Measurements from ENCODE around the gene ABCC4. TPM values are rescaled to one million over a fixed set of nuclear protein-coding genes. Genes with fewer than 3 reads are reported as not detected.
"Not testable (repeated sequence)": the region's sequence is repeated elsewhere in the genome, so short reads cannot be mapped to it uniquely, and the experiment has no call there.

The ABCC4 gene
- total and polyA plus RNA-seq, 4 donors: 0.74 to 22.5 (median 2.0) TPM

DNA sequence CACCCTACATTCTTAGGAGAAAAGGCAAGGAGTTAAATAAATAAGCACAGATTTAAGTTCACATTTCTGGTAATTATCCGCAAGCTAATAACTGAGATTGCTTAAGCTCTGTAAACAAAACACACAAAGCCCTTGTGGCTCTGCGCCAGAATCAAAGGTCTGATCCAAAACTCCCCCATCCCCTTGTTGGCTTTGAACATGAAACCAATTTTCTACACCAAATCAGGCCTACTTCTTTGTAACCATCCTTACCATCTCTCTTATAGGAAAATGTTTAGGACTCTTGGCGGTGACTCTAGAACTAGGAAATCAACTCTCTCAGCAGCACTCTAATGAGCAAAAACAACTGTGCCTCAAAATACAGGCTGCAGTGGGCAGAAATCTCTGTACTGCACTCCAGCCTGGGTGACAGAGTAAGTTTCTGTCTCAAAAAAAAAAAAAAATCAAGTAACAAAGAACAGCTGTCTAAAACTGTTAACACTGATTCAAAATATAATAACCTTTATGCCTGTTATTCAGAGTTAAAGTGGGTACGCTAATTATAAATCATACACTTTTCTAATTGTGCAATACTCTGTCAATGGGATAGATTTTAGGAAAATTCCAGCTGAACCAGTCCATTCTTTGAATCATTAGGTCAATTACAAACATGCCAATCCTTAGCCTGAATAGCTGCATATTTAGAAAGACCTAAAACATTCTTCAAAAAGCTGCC lies 25.8 kb downstream of the ABCC4 start:
- H3K27me3 ChIP-seq (ENCODE audit: control insufficient read depth in 4 of 4, insufficient read depth in 4 of 4, low read length in 3 of 4): no peaks in the 10 kb centered on the region
- 52% methylated on average over 4 of the region's 4 CpGs for WGBS
- no peak overlapping the region for H3K9ac ChIP-seq (ENCODE audit: low read depth in 1 of 2, low read length in 2 of 2)
- DNase-seq (ENCODE audit: low spot score): no peak
- no peak overlapping the region for H3K27ac ChIP-seq (ENCODE audit: low read depth in 1 of 2, low read length in 2 of 2)
- TF ChIP-seq HNF4A (conservative IDR thresholded peaks at IDR 0.05): peak in 1 of 2 donors; percentile 6
- TF ChIP-seq, protein P1, sequence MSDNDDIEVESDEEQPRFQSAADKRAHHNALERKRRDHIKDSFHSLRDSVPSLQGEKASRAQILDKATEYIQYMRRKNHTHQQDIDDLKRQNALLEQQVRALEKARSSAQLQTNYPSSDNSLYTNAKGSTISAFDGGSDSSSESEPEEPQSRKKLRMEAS (IDR thresholded peaks at IDR 0.05): no peak
- H3K9me3 ChIP-seq (ENCODE audit: control insufficient read depth in 4 of 4, low read length in 3 of 4): no peaks in the 10 kb centered on the region
- no peak overlapping the region for H3K4me3 ChIP-seq (ENCODE audit: low read depth in 1 of 3, low read length in 3 of 3)
- peaks cover 0 to 3% (median 0%) of the 10 kb centered on the region in 4 donors for H3K4me1 ChIP-seq (ENCODE audit: control insufficient read depth in 4 of 4, insufficient read depth in 4 of 4, low read length in 3 of 4)
- H3K36me3 ChIP-seq (ENCODE audit: control insufficient read depth in 4 of 4, insufficient read depth in 3 of 4, low read depth in 1 of 4, low read length in 3 of 4): no peaks in the 10 kb centered on the region

DNA sequence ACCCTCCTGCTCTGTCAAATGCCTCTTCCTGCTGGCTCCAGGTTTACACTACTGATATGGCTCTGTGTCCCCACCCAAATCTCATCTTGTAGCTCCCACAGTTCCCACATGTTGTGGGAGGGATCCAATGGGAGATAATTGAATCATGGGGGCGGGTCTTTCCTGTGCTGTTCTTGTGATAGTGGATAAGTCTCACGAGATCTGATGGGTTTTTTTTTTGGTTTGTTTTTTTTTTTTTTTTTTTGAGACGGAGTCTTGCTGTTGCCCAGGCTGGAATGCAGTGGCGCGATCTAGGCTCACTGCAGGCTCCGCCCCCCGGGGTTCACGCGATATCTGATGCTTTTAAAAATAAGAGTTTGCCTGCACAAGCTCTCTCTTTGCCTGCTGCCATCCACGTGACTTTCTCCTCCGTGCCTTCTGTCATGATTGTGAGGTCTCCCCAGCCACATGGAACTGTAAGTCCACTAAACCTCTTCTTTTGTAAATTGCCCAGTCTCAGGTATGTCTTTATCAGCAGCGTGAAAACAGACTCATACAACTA lies 27.6 kb downstream of the ABCC4 start:
- not testable (repeated sequence) for H3K9me3 ChIP-seq (ENCODE audit: control insufficient read depth in 4 of 4, low read length in 3 of 4); H3K9ac ChIP-seq (ENCODE audit: low read depth in 1 of 2, low read length in 2 of 2); H3K36me3 ChIP-seq (ENCODE audit: control insufficient read depth in 4 of 4, insufficient read depth in 3 of 4, low read depth in 1 of 4, low read length in 3 of 4); H3K27me3 ChIP-seq (ENCODE audit: control insufficient read depth in 4 of 4, insufficient read depth in 4 of 4, low read length in 3 of 4); H3K4me3 ChIP-seq (ENCODE audit: low read depth in 1 of 3, low read length in 3 of 3); H3K4me1 ChIP-seq (ENCODE audit: control insufficient read depth in 4 of 4, insufficient read depth in 4 of 4, low read length in 3 of 4); H3K27ac ChIP-seq (ENCODE audit: low read depth in 1 of 2, low read length in 2 of 2)
- DNase-seq (ENCODE audit: low spot score): peak; percentile 66
- 77% methylated on average over 12 of the region's 12 CpGs for WGBS

DNA sequence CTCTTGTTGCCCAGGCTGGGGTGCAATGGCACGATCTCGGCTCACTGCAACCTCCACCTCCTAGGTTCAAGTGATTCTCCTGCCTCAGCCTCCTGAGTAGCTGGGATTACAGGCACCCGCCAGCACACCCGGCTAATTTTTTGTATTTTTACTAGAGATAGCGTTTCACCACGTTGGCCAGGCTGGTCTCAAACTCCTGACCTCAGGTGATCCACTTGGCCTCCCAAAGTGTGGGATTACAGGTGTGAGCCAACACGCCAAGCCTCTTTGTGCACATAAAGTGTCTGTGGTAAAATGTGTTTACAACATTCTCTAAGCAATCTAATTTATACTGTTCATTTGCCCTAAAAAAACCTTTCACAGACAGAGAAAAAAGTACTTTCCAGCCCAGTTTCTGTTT lies 29.2 kb downstream of the ABCC4 start:
- not testable (repeated sequence) for H3K9me3 ChIP-seq (ENCODE audit: control insufficient read depth in 4 of 4, low read length in 3 of 4); H3K9ac ChIP-seq (ENCODE audit: low read depth in 1 of 2, low read length in 2 of 2); H3K27ac ChIP-seq (ENCODE audit: low read depth in 1 of 2, low read length in 2 of 2); H3K4me1 ChIP-seq (ENCODE audit: control insufficient read depth in 4 of 4, insufficient read depth in 4 of 4, low read length in 3 of 4); H3K36me3 ChIP-seq (ENCODE audit: control insufficient read depth in 4 of 4, insufficient read depth in 3 of 4, low read depth in 1 of 4, low read length in 3 of 4); H3K4me3 ChIP-seq (ENCODE audit: low read depth in 1 of 3, low read length in 3 of 3); H3K27me3 ChIP-seq (ENCODE audit: control insufficient read depth in 4 of 4, insufficient read depth in 4 of 4, low read length in 3 of 4); DNase-seq (ENCODE audit: low spot score)
- 85% methylated on average over 7 of the region's 7 CpGs for WGBS

DNA sequence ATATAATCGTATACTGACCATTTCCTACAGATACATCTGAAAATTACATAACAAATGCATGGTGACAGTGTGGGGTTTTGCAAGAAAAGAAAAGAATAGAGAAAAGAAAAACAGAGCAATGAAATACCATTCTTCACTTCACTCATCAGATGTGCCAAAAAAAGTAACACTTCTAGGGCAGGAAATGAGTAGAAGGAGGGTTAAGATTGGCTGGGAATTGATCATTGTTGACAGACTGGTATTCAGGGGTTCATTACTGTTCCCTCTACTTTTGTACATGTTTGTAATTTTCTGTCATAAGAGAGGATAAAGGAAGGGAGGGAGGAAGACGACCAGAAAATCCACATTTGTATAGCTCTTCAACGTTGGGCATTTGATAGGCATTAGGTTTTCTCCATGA lies 31.5 kb downstream of the ABCC4 start:
- no peaks in the 10 kb centered on the region for H3K4me1 ChIP-seq (ENCODE audit: control insufficient read depth in 4 of 4, insufficient read depth in 4 of 4, low read length in 3 of 4)
- no peak overlapping the region for H3K9ac ChIP-seq (ENCODE audit: low read depth in 1 of 2, low read length in 2 of 2)
- H3K36me3 ChIP-seq (ENCODE audit: control insufficient read depth in 4 of 4, insufficient read depth in 3 of 4, low read depth in 1 of 4, low read length in 3 of 4): no peaks in the 10 kb centered on the region
- H3K4me3 ChIP-seq (ENCODE audit: low read depth in 1 of 3, low read length in 3 of 3): no peak overlapping the region
- H3K27ac ChIP-seq (ENCODE audit: low read depth in 1 of 2, low read length in 2 of 2): no peak overlapping the region
- 89% methylated on average over 3 of the region's 3 CpGs for WGBS
- DNase-seq (ENCODE audit: low spot score): no peak
- no peaks in the 10 kb centered on the region for H3K27me3 ChIP-seq (ENCODE audit: control insufficient read depth in 4 of 4, insufficient read depth in 4 of 4, low read length in 3 of 4)
- H3K9me3 ChIP-seq (ENCODE audit: control insufficient read depth in 4 of 4, low read length in 3 of 4): no peaks in the 10 kb centered on the region
- no peak for TF ChIP-seq FOXA2 (IDR thresholded peaks at IDR 0.05)
- TF ChIP-seq JUND (IDR thresholded peaks at IDR 0.05): no peak
- TF ChIP-seq, protein P2, sequence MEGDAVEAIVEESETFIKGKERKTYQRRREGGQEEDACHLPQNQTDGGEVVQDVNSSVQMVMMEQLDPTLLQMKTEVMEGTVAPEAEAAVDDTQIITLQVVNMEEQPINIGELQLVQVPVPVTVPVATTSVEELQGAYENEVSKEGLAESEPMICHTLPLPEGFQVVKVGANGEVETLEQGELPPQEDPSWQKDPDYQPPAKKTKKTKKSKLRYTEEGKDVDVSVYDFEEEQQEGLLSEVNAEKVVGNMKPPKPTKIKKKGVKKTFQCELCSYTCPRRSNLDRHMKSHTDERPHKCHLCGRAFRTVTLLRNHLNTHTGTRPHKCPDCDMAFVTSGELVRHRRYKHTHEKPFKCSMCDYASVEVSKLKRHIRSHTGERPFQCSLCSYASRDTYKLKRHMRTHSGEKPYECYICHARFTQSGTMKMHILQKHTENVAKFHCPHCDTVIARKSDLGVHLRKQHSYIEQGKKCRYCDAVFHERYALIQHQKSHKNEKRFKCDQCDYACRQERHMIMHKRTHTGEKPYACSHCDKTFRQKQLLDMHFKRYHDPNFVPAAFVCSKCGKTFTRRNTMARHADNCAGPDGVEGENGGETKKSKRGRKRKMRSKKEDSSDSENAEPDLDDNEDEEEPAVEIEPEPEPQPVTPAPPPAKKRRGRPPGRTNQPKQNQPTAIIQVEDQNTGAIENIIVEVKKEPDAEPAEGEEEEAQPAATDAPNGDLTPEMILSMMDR (IDR thresholded peaks at IDR 0.05; ENCODE audit: low read depth, low read length, missing input control): no peak
- no peak for TF ChIP-seq RXRA (IDR thresholded peaks at IDR 0.05)
- no peak for TF ChIP-seq EGR1 (IDR thresholded peaks at IDR 0.05; ENCODE audit: low read depth in 2 of 2)
- TF ChIP-seq, protein P3, sequence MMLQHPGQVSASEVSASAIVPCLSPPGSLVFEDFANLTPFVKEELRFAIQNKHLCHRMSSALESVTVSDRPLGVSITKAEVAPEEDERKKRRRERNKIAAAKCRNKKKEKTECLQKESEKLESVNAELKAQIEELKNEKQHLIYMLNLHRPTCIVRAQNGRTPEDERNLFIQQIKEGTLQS (IDR thresholded peaks at IDR 0.05): no peak
- TF ChIP-seq, protein P1 (IDR thresholded peaks at IDR 0.05): no peak
- no peak for TF ChIP-seq HNF4A (conservative IDR thresholded peaks at IDR 0.05)
- TF ChIP-seq, protein P4, sequence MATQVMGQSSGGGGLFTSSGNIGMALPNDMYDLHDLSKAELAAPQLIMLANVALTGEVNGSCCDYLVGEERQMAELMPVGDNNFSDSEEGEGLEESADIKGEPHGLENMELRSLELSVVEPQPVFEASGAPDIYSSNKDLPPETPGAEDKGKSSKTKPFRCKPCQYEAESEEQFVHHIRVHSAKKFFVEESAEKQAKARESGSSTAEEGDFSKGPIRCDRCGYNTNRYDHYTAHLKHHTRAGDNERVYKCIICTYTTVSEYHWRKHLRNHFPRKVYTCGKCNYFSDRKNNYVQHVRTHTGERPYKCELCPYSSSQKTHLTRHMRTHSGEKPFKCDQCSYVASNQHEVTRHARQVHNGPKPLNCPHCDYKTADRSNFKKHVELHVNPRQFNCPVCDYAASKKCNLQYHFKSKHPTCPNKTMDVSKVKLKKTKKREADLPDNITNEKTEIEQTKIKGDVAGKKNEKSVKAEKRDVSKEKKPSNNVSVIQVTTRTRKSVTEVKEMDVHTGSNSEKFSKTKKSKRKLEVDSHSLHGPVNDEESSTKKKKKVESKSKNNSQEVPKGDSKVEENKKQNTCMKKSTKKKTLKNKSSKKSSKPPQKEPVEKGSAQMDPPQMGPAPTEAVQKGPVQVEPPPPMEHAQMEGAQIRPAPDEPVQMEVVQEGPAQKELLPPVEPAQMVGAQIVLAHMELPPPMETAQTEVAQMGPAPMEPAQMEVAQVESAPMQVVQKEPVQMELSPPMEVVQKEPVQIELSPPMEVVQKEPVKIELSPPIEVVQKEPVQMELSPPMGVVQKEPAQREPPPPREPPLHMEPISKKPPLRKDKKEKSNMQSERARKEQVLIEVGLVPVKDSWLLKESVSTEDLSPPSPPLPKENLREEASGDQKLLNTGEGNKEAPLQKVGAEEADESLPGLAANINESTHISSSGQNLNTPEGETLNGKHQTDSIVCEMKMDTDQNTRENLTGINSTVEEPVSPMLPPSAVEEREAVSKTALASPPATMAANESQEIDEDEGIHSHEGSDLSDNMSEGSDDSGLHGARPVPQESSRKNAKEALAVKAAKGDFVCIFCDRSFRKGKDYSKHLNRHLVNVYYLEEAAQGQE (IDR thresholded peaks at IDR 0.05): no peak
- no peak for TF ChIP-seq RAD21 (IDR thresholded peaks at IDR 0.05)
- TF ChIP-seq, protein P5, sequence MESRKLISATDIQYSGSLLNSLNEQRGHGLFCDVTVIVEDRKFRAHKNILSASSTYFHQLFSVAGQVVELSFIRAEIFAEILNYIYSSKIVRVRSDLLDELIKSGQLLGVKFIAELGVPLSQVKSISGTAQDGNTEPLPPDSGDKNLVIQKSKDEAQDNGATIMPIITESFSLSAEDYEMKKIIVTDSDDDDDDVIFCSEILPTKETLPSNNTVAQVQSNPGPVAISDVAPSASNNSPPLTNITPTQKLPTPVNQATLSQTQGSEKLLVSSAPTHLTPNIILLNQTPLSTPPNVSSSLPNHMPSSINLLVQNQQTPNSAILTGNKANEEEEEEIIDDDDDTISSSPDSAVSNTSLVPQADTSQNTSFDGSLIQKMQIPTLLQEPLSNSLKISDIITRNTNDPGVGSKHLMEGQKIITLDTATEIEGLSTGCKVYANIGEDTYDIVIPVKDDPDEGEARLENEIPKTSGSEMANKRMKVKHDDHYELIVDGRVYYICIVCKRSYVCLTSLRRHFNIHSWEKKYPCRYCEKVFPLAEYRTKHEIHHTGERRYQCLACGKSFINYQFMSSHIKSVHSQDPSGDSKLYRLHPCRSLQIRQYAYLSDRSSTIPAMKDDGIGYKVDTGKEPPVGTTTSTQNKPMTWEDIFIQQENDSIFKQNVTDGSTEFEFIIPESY (IDR thresholded peaks at IDR 0.05): no peak
- no peak for TF ChIP-seq YY1 (IDR thresholded peaks at IDR 0.05)
- no peak for TF ChIP-seq SP1 (IDR thresholded peaks at IDR 0.05)
- no peak for TF ChIP-seq NR2F2 (IDR thresholded peaks at IDR 0.05)
